ENCODE data around the gene CES5A.
"Not testable (repeated sequence)": the region's sequence is repeated elsewhere in the genome, so short reads cannot be mapped to it uniquely, and the experiment has no call there.

- not testable (repeated sequence) for TF ChIP-seq CTCF (IDR thresholded peaks at IDR 0.05; ENCODE audit: low read depth, low read length); POLR2A (IDR thresholded peaks at IDR 0.05; ENCODE audit: extremely low read depth, insufficient read length); MYC (IDR thresholded peaks at IDR 0.05; ENCODE audit: low read depth, low read length); MAX (IDR thresholded peaks at IDR 0.05; ENCODE audit: low read depth, low read length)
Measured at GRCh38 chr16:55814174-55814573, 61.0 kb downstream of the CES5A start.
